ENCODE data around the gene SEZ6L2. TPM values are rescaled to one million over a fixed set of nuclear protein-coding genes. Genes with fewer than 3 reads are reported as not detected.
"Not testable (repeated sequence)": the region's sequence is repeated elsewhere in the genome, so short reads cannot be mapped to it uniquely, and the experiment has no call there.

The SEZ6L2 gene
- total and polyA plus RNA-seq, 2 of the 8 experiments (the other 6 are each of a cell fraction or from before 2014, with no cell fraction given): 43.5 to 47.7 TPM

- no peak for TF ChIP-seq ATF3 (IDR thresholded peaks at IDR 0.05; ENCODE audit: insufficient read depth, low read depth, low read length)
- TF ChIP-seq TCF12 (IDR thresholded peaks at IDR 0.05; ENCODE audit: low read depth, low read length): no peak
These were observed 65.3 kb downstream of the SEZ6L2 start (continued) for GRCh38 chr16:29834079-29834478.

- H3K23ac ChIP-seq (ENCODE audit: insufficient read length); H4K20me1 ChIP-seq (replicated peaks in 1 of 2; ENCODE audit: control insufficient read depth in 1 of 2, insufficient read depth in 2 of 2, low read length in 2 of 2); H2BK12ac ChIP-seq (ENCODE audit: low read depth, low read length); H3K9me3 ChIP-seq (ENCODE audit: insufficient read depth in 2 of 2, low read depth in 1 of 2, low read length in 1 of 2); H2BK120ac ChIP-seq (replicated peaks; ENCODE audit: low read depth, low read length); H3K79me1 ChIP-seq (ENCODE audit: low read depth, low read length); H3K18ac ChIP-seq (ENCODE audit: extremely low read depth, low read length); H4K5ac ChIP-seq (ENCODE audit: insufficient read length, low read depth, low read length); H3K9ac ChIP-seq (replicated peaks in 1 of 4; ENCODE audit: extremely low read depth in 1 of 4, low read depth in 3 of 4, low read length in 3 of 4); H2BK5ac ChIP-seq (ENCODE audit: low read depth, low read length); H3K27me3 ChIP-seq (replicated peaks in 1 of 4; ENCODE audit: control insufficient read depth in 3 of 4, extremely low read depth in 1 of 4, insufficient read depth in 3 of 4, low read length in 3 of 4); H3K36me3 ChIP-seq (ENCODE audit: control insufficient read depth in 2 of 4, insufficient read depth in 4 of 4, low read length in 3 of 4); H3K4me2 ChIP-seq (ENCODE audit: insufficient read depth in 1 of 2, low read depth in 2 of 2, low read length in 2 of 2); H3K4me3 ChIP-seq (ENCODE audit: extremely low read depth in 1 of 4, insufficient read depth in 2 of 4, low read depth in 3 of 4, low read length in 4 of 4); DNase-seq (ENCODE audit: low read depth in 1 of 2, low spot score in 2 of 2); H3K79me2 ChIP-seq (ENCODE audit: control insufficient read depth in 1 of 2, insufficient read depth in 2 of 2, low read length in 2 of 2); H3K4ac ChIP-seq (replicated peaks; ENCODE audit: insufficient read length, low read depth, low read length); H3K14ac ChIP-seq (ENCODE audit: insufficient read length); H4K8ac ChIP-seq (ENCODE audit: extremely low read depth, insufficient read depth, low read length); H2BK20ac ChIP-seq (ENCODE audit: low read length); H3K23me2 ChIP-seq (ENCODE audit: low read depth, low read length); H2AFZ ChIP-seq (ENCODE audit: low read length); H2AK5ac ChIP-seq (ENCODE audit: low read depth, low read length); H3K27ac ChIP-seq (ENCODE audit: low read depth, low read length); H3K56ac ChIP-seq (replicated peaks; ENCODE audit: insufficient read length, low read depth, low read length); FAIRE-seq; H4K91ac ChIP-seq (replicated peaks; ENCODE audit: insufficient read length, low read length); H2BK15ac ChIP-seq (ENCODE audit: low read length); H3K4me1 ChIP-seq (replicated peaks in 1 of 4; ENCODE audit: control insufficient read depth in 3 of 4, insufficient read depth in 4 of 4, low read length in 3 of 4): not testable (repeated sequence)
- POLR2A ChIA-PET (ENCODE audit: partially characterized antibody): interaction anchor here (0.6 to 3.0 kb wide), 4 partner anchors 11 to 116 kb away, joined by 3 to 11 read pairs (median 6); partner anchors contain the start of gene PAGR1
- WGBS, 2 experiments (ENCODE audit: extremely low coverage in 1 of 2, insufficient coverage in 1 of 2, insufficient read length in 1 of 2, insufficient replicate concordance in 2 of 2, low coverage in 1 of 2, low lambda C conversion rate in 2 of 2, missing lambda C conversion rate in 1 of 2): 88% methylated on average over 1 of the region's 4 CpGs; no CpG with 5 or more reads in 1 of the 2 experiments
- CTCF ChIA-PET (ENCODE audit: partially characterized antibody): interaction anchor here (1.4 to 1.8 kb wide), 3 partner anchors 14 to 29 kb away, joined by 3 to 14 read pairs (median 5); no protein-coding TSS in a partner anchor
These were observed 66.1 kb downstream of the SEZ6L2 start for GRCh38 chr16:29833219-29833618.
